K562 (cell line): ENCODE results near the gene KRT80. TPM values are rescaled to one million over a fixed set of nuclear protein-coding genes. Genes with fewer than 3 reads are reported as not detected.

ENCODE experiments used
- ATAC-seq: fragments of 200-7000 bp; cut with Tn5 transposase; 3 replicates; pipeline ENCODE4 v1.9.1; 2020; ENCODE audit warnings: moderate library complexity
- BruUV-seq: library from RNA; stranded (reverse); fragments of 400-500 nt; replicated peaks from 2 replicates; lab custom pipeline; 2021; lab: Mats Ljungman, UMichigan
- CTCF ChIA-PET: fragments of 300-600 bp; formaldehyde crosslinking; extraction: SDS; loops from one replicate; lab custom pipeline; 2021; ENCODE audit warnings: low intra/inter-chr PET ratio; lab: Yijun Ruan, JAX
- POLR2A ChIA-PET: fragments of 300-600, 350-650 bp; sonication (Branson Sonifier 250); formaldehyde crosslinking; extraction: SDS; loops from one replicate; lab custom pipeline; 2021; ENCODE audit warnings: antibody characterized with exemption, inconsistent platforms; lab: Yijun Ruan, JAX
- DNase-seq, 4 experiments: peaks; one replicate each; pipeline versions ENCODE4 v3.0.0 to v3.0.0-alpha.2; 2011 to 2018; ENCODE audit warnings: low spot score in 3 of 4, mixed read lengths in 3 of 4; ENCODE audit errors: extremely low read depth in 1 of 4
- FAIRE-seq: peaks from 2 replicates; lab custom pipeline; 2011; peaks lifted over from hg19 to GRCh38; lab: Jason Lieb, UNC
- H2AFZ ChIP-seq: 2 replicates; pipeline ENCODE4 v1.6.0; 2011; ENCODE audit warnings: low read depth, low read length, control low read depth, inconsistent platforms
- H3K27ac ChIP-seq: fragments of 200-600 bp; 3 replicates; pipeline ENCODE4 v1.8.0; 2011; ENCODE audit warnings: low read depth, mild to moderate bottlenecking, control low read depth, inconsistent platforms, low read length, moderate library complexity, mixed read lengths; ENCODE audit errors: extremely low read depth
- H3K27me3 ChIP-seq, 2 experiments: fragments of 300-600 bp in 1 of 2; 2 replicates in 1 of 2; 3 replicates in 1 of 2; pipeline versions ENCODE4 v1.6.0 to v1.8.0; 2011; ENCODE audit warnings: inconsistent platforms in 2 of 2, low read length in 2 of 2, mild to moderate bottlenecking in 1 of 2, mixed read lengths in 1 of 2, moderate library complexity in 1 of 2; ENCODE audit not compliant: control insufficient read depth in 2 of 2, insufficient read depth in 2 of 2
- H3K36me3 ChIP-seq: fragments of 300-600 bp; 3 replicates; pipeline ENCODE4 v1.8.0; 2011; ENCODE audit warnings: mild to moderate bottlenecking, low read length, inconsistent platforms; ENCODE audit not compliant: control insufficient read depth, insufficient read depth
- H3K4me1 ChIP-seq, 2 experiments: fragments of 200-600 bp in 1 of 2; replicated peaks in 1 of 2; 2 replicates in 1 of 2; 3 replicates in 1 of 2; pipeline versions ENCODE4 v1.5.1 to v1.8.0; 2011; ENCODE audit warnings: inconsistent platforms in 2 of 2, low read length in 2 of 2, mild to moderate bottlenecking in 1 of 2, mixed read lengths in 1 of 2, moderate library complexity in 1 of 2; ENCODE audit not compliant: control insufficient read depth in 2 of 2, insufficient read depth in 2 of 2
- H3K4me2 ChIP-seq: 2 replicates; pipeline ENCODE4 v1.6.1; 2011; ENCODE audit warnings: low read length, control low read depth, inconsistent platforms, mixed read lengths; ENCODE audit not compliant: insufficient read depth
- H3K4me3 ChIP-seq: fragments of 200-600 bp; sonication (generic), shearing (Covaris generic); 2 replicates; pipeline ENCODE4 v1.5.1; 2016; ENCODE audit warnings: control low read depth, inconsistent platforms
- H3K79me2 ChIP-seq: fragments of 200-600 bp; 3 replicates; pipeline ENCODE4 v1.8.0; 2011; ENCODE audit warnings: low read length, inconsistent platforms; ENCODE audit not compliant: control insufficient read depth, insufficient read depth
- H3K9ac ChIP-seq, 2 experiments: 2 replicates each; pipeline versions ENCODE4 v1.6.0 to v1.6.1; 2011; ENCODE audit warnings: low read depth in 2 of 2, low read length in 2 of 2, control low read depth in 1 of 2, inconsistent platforms in 1 of 2, mild to moderate bottlenecking in 1 of 2, mixed read lengths in 1 of 2; ENCODE audit not compliant: insufficient read depth in 1 of 2
- H3K9me1 ChIP-seq: one replicate; pipeline ENCODE4 v1.6.0; 2011; ENCODE audit warnings: inconsistent platforms, mild to moderate bottlenecking, low read length, moderate library complexity; ENCODE audit not compliant: control insufficient read depth, insufficient read depth
- H3K9me3 ChIP-seq: replicated peaks from 2 replicates; pipeline ENCODE4 v1.5.1; 2011; ENCODE audit warnings: low read depth, low read length, inconsistent platforms; ENCODE audit not compliant: control insufficient read depth, insufficient read depth
- H4K20me1 ChIP-seq: replicated peaks from 2 replicates; pipeline ENCODE4 v1.6.1; 2011; ENCODE audit warnings: low read length, inconsistent platforms, mixed read lengths; ENCODE audit not compliant: control insufficient read depth, insufficient read depth
- CHD4 ChIP-seq: fragments of 200-600 bp; sonication (generic); IDR thresholded peaks from 3 replicates; pipeline ENCODE4 v1.6.1; 2012; ENCODE audit warnings: low read depth, mild to moderate bottlenecking, mixed read lengths, low read length, inconsistent platforms; ENCODE audit not compliant: insufficient read depth, insufficient replicate concordance, poor library complexity, severe bottlenecking
- ID3 ChIP-seq, 2 experiments: fragments of 250-450 bp in 1 of 2; fragments of 450-650 bp in 1 of 2; sonication (Bioruptor Pico) in 1 of 2; IDR thresholded peaks; 2 replicates each; pipeline versions ENCODE4 v1.6.1 to v1.8.0; 2016 to 2021; ENCODE audit warnings: mild to moderate bottlenecking in 2 of 2, moderate library complexity in 2 of 2, missing compliant biosample characterization in 1 of 2, missing genetic modification characterization in 1 of 2
- ILK ChIP-seq: fragments of 450-650 bp; IDR thresholded peaks from 2 replicates; pipeline ENCODE4 v1.6.1; 2016; ENCODE audit warnings: missing genetic modification characterization, low read depth, mild to moderate bottlenecking, missing compliant biosample characterization, moderate library complexity, borderline replicate concordance
- LCOR ChIP-seq: sonication (generic); formaldehyde crosslinking; IDR thresholded peaks from 2 replicates; pipeline ENCODE4 v1.8.0; 2022; ENCODE audit warnings: mild to moderate bottlenecking, missing genetic modification reagents
- MCM7 ChIP-seq, 2 experiments: fragments of 450-650 bp; IDR thresholded peaks; 2 replicates each; pipeline ENCODE4 v1.6.1; 2016 to 2018
- NCOA1 ChIP-seq: fragments of 450-650 bp; IDR thresholded peaks from 2 replicates; pipeline ENCODE4 v1.6.1; 2016; ENCODE audit warnings: low read depth
- RBBP5 ChIP-seq: fragments of 200-600 bp; sonication (generic); IDR thresholded peaks from 2 replicates; pipeline ENCODE4 v1.6.1; 2012; ENCODE audit warnings: borderline replicate concordance, mild to moderate bottlenecking, low read length, control low read depth, inconsistent platforms; ENCODE audit not compliant: insufficient read depth, poor library complexity, severe bottlenecking
- REST ChIP-seq, 2 experiments: fragments of 450-650 bp; formaldehyde crosslinking in 1 of 2; IDR thresholded peaks; 2 replicates each; pipeline versions ENCODE4 v1.4.0 to v1.6.1; 2014 to 2020; ENCODE audit warnings: mild to moderate bottlenecking in 2 of 2, borderline replicate concordance in 1 of 2, low read depth in 1 of 2
- ZNF41 ChIP-seq: fragments of 250-450 bp; sonication (Bioruptor Pico); conservative IDR thresholded peaks from 2 replicates; pipeline ENCODE4 v1.4.0; 2020; ENCODE audit warnings: mild to moderate bottlenecking
- WGBS: fragments of 100-300 bp; shearing (Covaris generic); methylation state at CpG from one replicate; pipeline ENCODE4 v1.1.6; 2016; ENCODE audit warnings: low coverage, mixed read lengths; ENCODE audit not compliant: insufficient coverage; ENCODE audit errors: missing lambda C conversion rate; 5-methylcytosine and 5-hydroxymethylcytosine counted together
- in situ Hi-C: fragments of 300-500 bp; cut with MboI; formaldehyde crosslinking; loops from 4 replicates; pipeline ENCODE4 v1.15.0; 2018; ENCODE audit warnings: inconsistent platforms, mixed read lengths
- intact Hi-C: fragments of 100-400 bp; cut with micrococcal nuclease; formaldehyde crosslinking; loops from 2 replicates; pipeline ENCODE4 v1.14.2; 2022
- polyA plus RNA-seq, 8 experiments: library from polyadenylated mRNA; depleted of rRNA in 4 of 8; stranded (reverse) in 5 of 8; unstranded in 3 of 8; fragments of >200 nt; fragmentation: Nextera tagmentation in 2 of 8; fragmentation: Illumina TruSeq in 1 of 8; extraction: Ambion mirVana in 2 of 8; extraction: Trizol in 1 of 8; gene quantifications; 2 replicates each; pipeline versions ENCODE4 v1.2.1 to v1.2.3, GENCODE V29; 2011 to 2014; ENCODE audit warnings: inconsistent platforms in 1 of 8, missing spikeins in 1 of 8
- total RNA-seq, 7 experiments: library from RNA; depleted of rRNA in 6 of 7; stranded (reverse); fragments of >200 nt in 6 of 7; fragmentation: Illumina TruSeq in 2 of 7; extraction: Trizol in 2 of 7; gene quantifications; 2 replicates each; pipeline versions ENCODE4 v1.2.1 to v1.2.3, GENCODE V29; 2011 to 2021; ENCODE audit warnings: low replicate concordance in 1 of 7

KRT80 gene
- total and polyA plus RNA-seq, 9 of the 15 experiments (the other 6 are each of a cell fraction or from before 2014, with no cell fraction given): not detected

- no TSS peak for BruUV-seq
- no peak overlapping the region for H3K27ac ChIP-seq
- in situ Hi-C loops (no loop called here), intact Hi-C loops (loop anchor here (10.0 kb wide), 2 partner anchors 213 to 433 kb away; partner anchors contain the start of gene KRT85)
- peak overlapping the region; percentile 26; the same call in 1 of the 2 replicates for H3K4me3 ChIP-seq
- peaks cover 8 to 28% of the 10 kb centered on the region in 2 experiments; a peak in 4 of 5 replicates for H3K4me1 ChIP-seq
- H3K79me2 ChIP-seq: no peaks in the 10 kb centered on the region
- 0 out of 2 replicates have a peak, but pooled peaks cover 3% of the 10 kb centered on the region for H4K20me1 ChIP-seq
- no peaks in the 10 kb centered on the region for H3K36me3 ChIP-seq
- WGBS: 9% methylated on average over 31 of the region's 63 CpGs
- no peaks in the 10 kb centered on the region for H3K9me3 ChIP-seq
- H3K9me1 ChIP-seq: no peaks in the 10 kb centered on the region
- peaks cover 0 to 3% of the 10 kb centered on the region in 2 experiments; a peak in 1 of 5 replicates for H3K27me3 ChIP-seq
- peak overlapping the region; percentile 69 for H2AFZ ChIP-seq
- ChIA-PET POLR2A (interaction anchor here (0.7 to 1.2 kb wide), 2 partner anchors 728 to 1744 kb away, joined by 3 to 4 read pairs; no protein-coding TSS in a partner anchor), CTCF (interaction anchor here (0.6 to 1.5 kb wide), 3 partner anchors 127 to 719 kb away, joined by 3 to 5 read pairs (median 3); no protein-coding TSS in a partner anchor)
- peak overlapping the region in 1 of 2 experiments; percentile 71; a peak in 2 of 4 replicates for H3K9ac ChIP-seq
- DNase-seq (peak; percentile 75 to 95 (median 91)), ATAC-seq (peak; percentile 90), FAIRE-seq (peak; percentile 52)
- H3K4me2 ChIP-seq: peak overlapping the region; percentile 58; the same call in 1 of the 2 replicates
- TF ChIP-seq ID3 (CRISPR knock-in tag; IDR thresholded peaks at IDR 0.05): no peak
- TF ChIP-seq ID3 (tag; IDR thresholded peaks at IDR 0.05): no peak
- peak; percentile 10 for TF ChIP-seq RBBP5
- no peak for TF ChIP-seq CHD4
- TF ChIP-seq MCM7 (IDR thresholded peaks at IDR 0.05): no peak
- TF ChIP-seq REST (IDR thresholded peaks at IDR 0.05; ENCODE audit: borderline replicate concordance): peak; percentile 80
- TF ChIP-seq REST (CRISPR knock-in tag; IDR thresholded peaks at IDR 0.05; ENCODE audit: low read depth): no peak
- no peak for TF ChIP-seq ILK
- TF ChIP-seq NCOA1: no peak
- no peak for TF ChIP-seq ZNF41
- TF ChIP-seq LCOR (CRISPR knock-in tag): no peak
These were observed 39.7 kb downstream of the KRT80 start for GRCh38 chr12:52151837-52152783.
